Astrocyte (in vitro differentiated cells and primary cell): ENCODE data around the gene DEFB131B. TPM values are rescaled to one million over a fixed set of nuclear protein-coding genes. Genes with fewer than 3 reads are reported as not detected.

ENCODE experiments used
- DNase-seq: peaks from one replicate; pipeline ENCODE4 v3.0.0-alpha.2; 2010; ENCODE audit warnings: low read depth
- FAIRE-seq: peaks from 2 replicates; lab custom pipeline; 2011; peaks lifted over from hg19 to GRCh38; lab: Jason Lieb, UNC
- H2AFZ ChIP-seq: 2 replicates; pipeline ENCODE4 v1.6.0; 2012; ENCODE audit warnings: low read depth, low read length, inconsistent platforms
- H3K27ac ChIP-seq: 2 replicates; pipeline ENCODE4 v1.5.1; 2011; ENCODE audit warnings: low read depth, low read length, inconsistent platforms
- H3K27me3 ChIP-seq: 2 replicates; pipeline ENCODE4 v1.6.0; 2011; ENCODE audit warnings: low read length, inconsistent platforms; ENCODE audit not compliant: insufficient read depth
- H3K36me3 ChIP-seq: 2 replicates; pipeline ENCODE4 v1.5.1; 2011; ENCODE audit warnings: low read length, inconsistent platforms; ENCODE audit not compliant: insufficient read depth
- H3K4me1 ChIP-seq: 2 replicates; pipeline ENCODE4 v1.5.1; 2011; ENCODE audit warnings: low read length, inconsistent platforms; ENCODE audit not compliant: insufficient read depth
- H3K4me2 ChIP-seq: 2 replicates; pipeline ENCODE4 v1.6.0; 2012; ENCODE audit warnings: low read length, inconsistent platforms
- H3K4me3 ChIP-seq: 2 replicates; pipeline ENCODE4 v1.5.1; 2011; ENCODE audit warnings: low read depth, mild to moderate bottlenecking, low read length, inconsistent platforms; ENCODE audit not compliant: insufficient read depth
- H3K79me2 ChIP-seq: 2 replicates; pipeline ENCODE4 v1.6.0; 2012; ENCODE audit warnings: mild to moderate bottlenecking, low read length, inconsistent platforms; ENCODE audit not compliant: insufficient read depth
- H3K9ac ChIP-seq: 2 replicates; pipeline ENCODE4 v1.6.0; 2012; ENCODE audit warnings: mild to moderate bottlenecking, low read length, inconsistent platforms
- H3K9me3 ChIP-seq: 2 replicates; pipeline ENCODE4 v1.5.1; 2012; ENCODE audit warnings: low read depth, mild to moderate bottlenecking, low read length, inconsistent platforms; ENCODE audit not compliant: insufficient read depth
- H4K20me1 ChIP-seq: 2 replicates; pipeline ENCODE4 v1.6.0; 2012; ENCODE audit warnings: low read length, inconsistent platforms; ENCODE audit not compliant: insufficient read depth
- H3K27ac Mint-ChIP-seq: one replicate; pipeline ENCODE4 v1.8.0; 2021; ENCODE audit warnings: mild to moderate bottlenecking, mixed read lengths; ENCODE audit not compliant: unreplicated experiment
- H3K27me3 Mint-ChIP-seq: one replicate; pipeline ENCODE4 v1.8.0; 2021; ENCODE audit warnings: low read depth, mixed read lengths; ENCODE audit not compliant: unreplicated experiment
- H3K36me3 Mint-ChIP-seq: one replicate; pipeline ENCODE4 v1.8.0; 2021; ENCODE audit warnings: low read depth, mixed read lengths; ENCODE audit not compliant: unreplicated experiment
- H3K4me1 Mint-ChIP-seq: one replicate; pipeline ENCODE4 v1.8.0; 2021; ENCODE audit warnings: low read depth, mixed read lengths; ENCODE audit not compliant: unreplicated experiment
- H3K4me3 Mint-ChIP-seq: one replicate; pipeline ENCODE4 v1.8.0; 2021; ENCODE audit warnings: mild to moderate bottlenecking, moderate library complexity, mixed read lengths; ENCODE audit not compliant: unreplicated experiment
- H3K9me3 Mint-ChIP-seq: one replicate; pipeline ENCODE4 v1.8.0; 2021; ENCODE audit warnings: mild to moderate bottlenecking, mixed read lengths; ENCODE audit not compliant: unreplicated experiment
- CTCF ChIP-seq: IDR thresholded peaks from 2 replicates; pipeline ENCODE4 v1.5.1; 2011; ENCODE audit warnings: low read depth, mild to moderate bottlenecking, inconsistent platforms, low read length, moderate library complexity; ENCODE audit not compliant: insufficient read depth
- EZH2 ChIP-seq: IDR thresholded peaks from 2 replicates; pipeline ENCODE4 v1.6.1; 2012; ENCODE audit warnings: mild to moderate bottlenecking, low read length, inconsistent platforms; ENCODE audit not compliant: insufficient read depth
- total RNA-seq: library from RNA; stranded (reverse); gene quantifications from 2 replicates; pipeline ENCODE4 v1.2.1, GENCODE V29; 2021

DEFB131B gene
- total RNA-seq, 1 donor from 2014 or later = not detected

GRCh38 chr11:71913756-71914526 lies 35.7 kb downstream of the DEFB131B start:
- Histone ChIP-seq H2AFZ (no peak overlapping the region), H3K4me2 (no peak overlapping the region), H3K9ac (no peak overlapping the region), H3K79me2 (no peaks in the 10 kb centered on the region), H3K27ac (no peak overlapping the region), H3K4me1 (no peaks in the 10 kb centered on the region), H3K4me3 (no peak overlapping the region), H4K20me1 (no peaks in the 10 kb centered on the region), H3K27me3 (no peaks in the 10 kb centered on the region), H3K36me3 (peaks cover 9% of the 10 kb centered on the region), H3K9me3 (no peaks in the 10 kb centered on the region)
- H3K36me3 Mint-ChIP-seq = peaks cover 15% of the 10 kb centered on the region
- no peak for TF ChIP-seq CTCF
- no peak for TF ChIP-seq EZH2
- DNase-seq (peak; percentile 27), FAIRE-seq (no peak)
- H3K27ac Mint-ChIP-seq = no peak overlapping the region
- H3K4me1 Mint-ChIP-seq = peaks cover 3% of the 10 kb centered on the region
- H3K4me3 Mint-ChIP-seq = no peak overlapping the region
- no peaks in the 10 kb centered on the region for H3K9me3 Mint-ChIP-seq
- no peaks in the 10 kb centered on the region for H3K27me3 Mint-ChIP-seq

GRCh38 chr11:71914617-71915189 lies 36.5 kb downstream of the DEFB131B start:
- no peaks in the 10 kb centered on the region for H4K20me1 ChIP-seq
- no peaks in the 10 kb centered on the region for H3K4me1 Mint-ChIP-seq
- H3K4me3 Mint-ChIP-seq = no peak overlapping the region
- no peaks in the 10 kb centered on the region for H3K27me3 Mint-ChIP-seq
- peaks cover 15% of the 10 kb centered on the region for H3K36me3 Mint-ChIP-seq
- H3K27ac ChIP-seq = no peak overlapping the region
- H3K9ac ChIP-seq = no peak overlapping the region
- H3K36me3 ChIP-seq = peaks cover 9% of the 10 kb centered on the region
- TF ChIP-seq EZH2 = no peak
- TF ChIP-seq CTCF = no peak
- no peaks in the 10 kb centered on the region for H3K9me3 ChIP-seq
- no peaks in the 10 kb centered on the region for H3K9me3 Mint-ChIP-seq
- no peak overlapping the region for H3K4me3 ChIP-seq
- no peak for DNase-seq
- H3K4me2 ChIP-seq = no peak overlapping the region
- no peak overlapping the region for H3K27ac Mint-ChIP-seq
- no peaks in the 10 kb centered on the region for H3K27me3 ChIP-seq
- no peaks in the 10 kb centered on the region for H3K79me2 ChIP-seq
- H2AFZ ChIP-seq = no peak overlapping the region
- no peak for FAIRE-seq
- no peaks in the 10 kb centered on the region for H3K4me1 ChIP-seq
